HG03354 (cell line): ENCODE results near the gene RAB11FIP3.

ENCODE experiments used
- ATAC-seq: cut with Tn5 transposase; IDR thresholded peaks from one replicate; pipeline ENCODE4 v1.9.1; 2021; ENCODE audit warnings: mild to moderate bottlenecking; ENCODE audit not compliant: unreplicated experiment, poor library complexity, severe bottlenecking

RAB11FIP3 gene

GRCh38 chr16:558298-559020 is 133.0 kb downstream of the RAB11FIP3 start:
- no peak for ATAC-seq

GRCh38 chr16:559021-559380 is 133.6 kb downstream of the RAB11FIP3 start:
- no peak for ATAC-seq

- no peak for ATAC-seq
Measured at GRCh38 chr16:559411-560203, 134.2 kb downstream of the RAB11FIP3 start.

- ATAC-seq, result no peak
Measured at GRCh38 chr16:560204-560700, 134.8 kb downstream of the RAB11FIP3 start, which contains the start of gene PRR35. Gene PRR35 (plus strand): TSS chr16:560394. CDS start chr16:563295, 2,901 bp downstream.

GRCh38 chr16:560701-561412 is 135.4 kb downstream of the RAB11FIP3 start:
- ATAC-seq, result no peak

GRCh38 chr16:561413-561794 is 136.0 kb downstream of the RAB11FIP3 start:
- no peak for ATAC-seq

- ATAC-seq, result no peak
Measured at GRCh38 chr16:561957-562938, 136.8 kb downstream of the RAB11FIP3 start.

GRCh38 chr16:563072-563644 is 137.7 kb downstream of the RAB11FIP3 start:
- no peak for ATAC-seq

GRCh38 chr16:564690-565418 is 139.4 kb downstream of the RAB11FIP3 start:
- ATAC-seq, result no peak

GRCh38 chr16:565419-566330 is 140.2 kb downstream of the RAB11FIP3 start:
- ATAC-seq, result no peak

GRCh38 chr16:566475-567372 is 141.3 kb downstream of the RAB11FIP3 start, which contains the start of gene NHLRC4:
Gene NHLRC4 (plus strand): TSS chr16:567005. CDS start chr16:568048, 1,043 bp downstream.
- ATAC-seq, result peak; percentile 63

- ATAC-seq, result no peak
Measured at GRCh38 chr16:567373-568256, 142.2 kb downstream of the RAB11FIP3 start.

GRCh38 chr16:568401-569258 is 143.2 kb downstream of the RAB11FIP3 start:
- no peak for ATAC-seq
